ENCODE data around the gene ARHGAP29. TPM values are rescaled to one million over a fixed set of nuclear protein-coding genes. Genes with fewer than 3 reads are reported as not detected.
A peak's percentile ranks its signal among the peaks of the same experiment; 100 is the strongest.

The ARHGAP29 gene
- total and polyA plus RNA-seq, 2 of the 4 experiments (the other 2 are of a cell fraction), result 19.1 to 30.3 TPM

- DNase-seq, result no peak
- H3K4me3 ChIP-seq (ENCODE audit: insufficient read depth, low read depth, low read length), result peak overlapping the region; percentile 60
- H2BK120ac ChIP-seq (ENCODE audit: low read depth, low read length), result no peak overlapping the region
- no peak overlapping the region for H3K23ac ChIP-seq (ENCODE audit: low read depth, low read length)
- 80% methylated on average over 1 of the region's 9 CpGs; no CpG with 5 or more reads in 1 of the 2 experiments for WGBS, 2 experiments (ENCODE audit: extremely low coverage in 2 of 2, insufficient read length in 1 of 2)
- H3K56ac ChIP-seq (ENCODE audit: extremely low read depth, insufficient read depth, low read length), result no peak overlapping the region
- no peaks in the 10 kb centered on the region for H3K9me3 ChIP-seq (ENCODE audit: control insufficient read depth, insufficient read depth, low read length)
- peak overlapping the region; percentile 96 for H3K4me2 ChIP-seq (ENCODE audit: low read depth, low read length)
- no peaks in the 10 kb centered on the region; the same call in 1 of the 2 replicates for H3K27me3 ChIP-seq (ENCODE audit: control insufficient read depth, insufficient read depth, low read length)
- ChIA-PET POLR2A (ENCODE audit: unreplicated experiment) (no interaction called here), CTCF (interaction anchor here (0.6 to 1.1 kb wide), 4 partner anchors 97 to 198 kb away, joined by 3 to 6 read pairs (median 3); no protein-coding TSS in a partner anchor)
- H3K36me3 ChIP-seq (ENCODE audit: control insufficient read depth, insufficient read depth, low read length), result no peaks in the 10 kb centered on the region
- H2AK9ac ChIP-seq (replicated peaks; ENCODE audit: low read depth, low read length, poor library complexity), result no peak overlapping the region
- H2BK20ac ChIP-seq (ENCODE audit: low read depth, low read length), result no peak overlapping the region
- no peak overlapping the region for H3K14ac ChIP-seq (replicated peaks; ENCODE audit: low read depth, low read length)
- no peak overlapping the region for H4K8ac ChIP-seq (ENCODE audit: low read depth in 2 of 2, low read length in 2 of 2)
- H2BK15ac ChIP-seq (ENCODE audit: low read depth, low read length), result no peak overlapping the region
- intact Hi-C loops (cut with micrococcal nuclease), result loop anchor here (2.0 to 10.0 kb wide), 4 partner anchors 99 to 331 kb away; partner anchors contain the start of gene GCLM
- peaks cover 12 to 41% of the 10 kb centered on the region in 2 experiments; a peak in 3 of 4 replicates for H3K79me1 ChIP-seq (ENCODE audit: low read depth in 1 of 2, low read length in 2 of 2)
- no peak overlapping the region for H2BK5ac ChIP-seq (ENCODE audit: low read depth, low read length, poor library complexity, severe bottlenecking)
- no peak for TF ChIP-seq RAD21 (IDR thresholded peaks at IDR 0.05; ENCODE audit: low read length)
- no peak for TF ChIP-seq FOS (IDR thresholded peaks at IDR 0.05; ENCODE audit: low read depth, low read length)
- TF ChIP-seq ELK1 (IDR thresholded peaks at IDR 0.05; ENCODE audit: borderline replicate concordance, low read depth, low read length), result no peak
- TF ChIP-seq POLR2A (IDR thresholded peaks at IDR 0.05; ENCODE audit: low read depth, low read length), result no peak
- peaks cover 1% of the 10 kb centered on the region; the same call in 1 of the 2 replicates for H3K4me1 ChIP-seq (ENCODE audit: control insufficient read depth, insufficient read depth, low read length)
- no peak overlapping the region for H4K5ac ChIP-seq (ENCODE audit: low read depth, low read length)
- H4K91ac ChIP-seq (ENCODE audit: insufficient read depth, low read depth, low read length), result no peak overlapping the region
- H3K9me1 ChIP-seq (ENCODE audit: insufficient read depth, low read length), result no peaks in the 10 kb centered on the region
- H2AFZ ChIP-seq (replicated peaks; ENCODE audit: low read length, poor library complexity), result no peak overlapping the region
- no peak overlapping the region for H3K27ac ChIP-seq (ENCODE audit: insufficient read depth, low read length)
- no peak overlapping the region for H3K9ac ChIP-seq (ENCODE audit: low read depth, low read length)
- no peak overlapping the region for H3K18ac ChIP-seq (ENCODE audit: low read depth, low read length)
- no peak overlapping the region for H3K4ac ChIP-seq (ENCODE audit: low read depth, low read length)
- no peaks in the 10 kb centered on the region for H4K20me1 ChIP-seq (ENCODE audit: insufficient read depth, low read length)
- ATAC-seq (ENCODE audit: low read depth), result no peak
- dilution Hi-C loops (cut with HindIII; ENCODE audit: low sequenced_read_pairs, unreplicated experiment), result no loop called here
- BruUV-seq (replicated peaks), result TSS peak; percentile 35
- H2AK5ac ChIP-seq (ENCODE audit: low read depth, low read length), result no peak overlapping the region
- in situ Hi-C loops (cut with MboI; ENCODE audit: low sequenced_read_pairs), result no loop called here
Observed at GRCh38 chr1:94235189-94236012, 2.0 kb downstream of the ARHGAP29 start.

Data from IMR-90 (cell line).